ENCODE measurements around the gene PKIB.

Gene PKIB

GRCh38 chr6:122751326-122751725 lies 141.1 kb downstream of the PKIB start:
- peak in 1 of 6 experiments; percentile 6 for DNase-seq

DNA sequence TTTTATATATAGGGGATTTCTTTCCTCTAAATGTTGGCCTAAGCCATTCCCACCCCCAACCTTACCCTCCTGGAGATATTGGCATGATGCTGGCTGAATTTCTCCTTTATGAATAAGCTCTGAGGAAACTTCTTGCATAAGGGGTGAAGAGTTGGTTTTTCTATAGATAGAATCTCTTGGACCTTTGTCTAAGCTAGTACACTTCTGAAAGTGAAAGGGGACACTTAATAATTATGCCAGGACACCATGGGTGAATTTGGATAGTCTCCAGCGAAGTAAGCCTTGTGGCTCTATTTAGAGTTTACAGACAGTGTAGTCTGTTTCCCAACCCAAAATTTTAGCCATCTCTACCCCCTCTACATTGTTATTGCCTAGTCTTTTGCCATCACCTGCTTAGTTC lies 142.3 kb downstream of the PKIB start:
- DNase-seq = no peak

- DNase-seq = no peak
Measured at GRCh38 chr6:122753000-122753687, 142.9 kb downstream of the PKIB start.

DNA sequence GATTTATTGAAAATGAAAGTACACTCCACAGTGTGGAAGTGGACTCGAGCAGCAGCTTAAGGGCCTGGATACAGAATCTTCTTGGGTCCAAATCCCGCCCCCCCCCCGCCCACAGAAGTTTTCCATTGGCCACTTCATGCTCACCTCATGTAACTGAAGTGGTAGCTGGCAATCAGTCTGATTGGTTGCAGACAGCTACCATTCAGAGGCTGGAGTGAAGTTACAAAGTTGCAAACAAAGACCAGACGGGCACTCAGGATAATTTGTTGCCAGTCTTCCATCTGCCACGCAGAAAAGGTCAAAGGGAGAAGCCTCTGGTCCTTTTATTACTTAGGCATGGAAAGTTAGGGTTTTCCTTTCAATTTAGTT lies 143.5 kb downstream of the PKIB start:
- DNase-seq = no peak

DNA sequence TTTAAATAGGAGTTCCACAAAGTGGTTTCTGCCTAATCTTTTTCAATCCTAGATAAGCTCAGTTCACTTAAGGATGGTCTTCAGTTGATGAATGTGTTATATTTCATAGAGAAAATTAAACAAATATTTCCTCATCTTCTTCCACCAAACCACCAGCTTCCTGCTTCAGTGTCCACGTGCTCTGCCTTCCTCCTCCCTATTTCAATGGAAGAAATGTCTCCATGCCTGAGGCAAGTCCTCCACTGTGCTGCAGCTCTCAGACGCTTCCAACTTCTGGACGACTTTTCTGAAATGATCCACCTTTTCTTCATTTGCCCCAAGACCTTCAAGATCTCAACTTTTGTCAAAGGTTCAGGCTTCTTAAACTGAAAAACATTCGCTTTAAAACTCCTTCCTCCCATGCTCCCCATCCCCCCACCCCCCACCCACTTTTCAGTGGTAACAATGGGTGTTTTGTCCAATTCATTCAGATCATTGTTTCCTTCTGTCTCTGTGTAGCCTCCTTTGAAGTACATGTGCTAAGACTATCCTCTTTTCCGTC lies 144.1 kb downstream of the PKIB start:
- no peak for DNase-seq

- DNase-seq = no peak
Measured at GRCh38 chr6:122755901-122756300, 145.7 kb downstream of the PKIB start.

GRCh38 chr6:122758927-122759334 lies 148.7 kb downstream of the PKIB start:
- DNase-seq = no peak

DNA sequence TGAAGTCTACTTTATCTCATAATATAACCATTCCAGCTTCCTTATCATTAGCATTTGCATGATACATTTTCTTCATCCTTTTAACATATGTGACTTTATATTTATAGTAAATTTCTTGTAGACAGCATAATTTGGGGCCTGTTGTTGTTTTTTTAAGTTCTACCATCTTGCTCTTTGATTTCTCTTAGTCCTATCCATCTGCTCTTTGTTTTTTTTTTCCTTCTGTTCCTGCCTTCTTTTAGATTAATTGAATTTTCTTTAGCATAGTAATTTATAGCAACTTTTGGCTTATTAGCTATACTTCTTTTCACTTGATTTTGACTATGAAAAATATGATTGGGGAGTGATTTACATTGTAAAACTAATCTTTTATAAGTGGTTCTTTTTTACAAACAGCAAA lies 150.1 kb downstream of the PKIB start:
- DNase-seq = no peak

GRCh38 chr6:122766256-122766655 lies 156.1 kb downstream of the PKIB start:
- no peak for DNase-seq

DNA sequence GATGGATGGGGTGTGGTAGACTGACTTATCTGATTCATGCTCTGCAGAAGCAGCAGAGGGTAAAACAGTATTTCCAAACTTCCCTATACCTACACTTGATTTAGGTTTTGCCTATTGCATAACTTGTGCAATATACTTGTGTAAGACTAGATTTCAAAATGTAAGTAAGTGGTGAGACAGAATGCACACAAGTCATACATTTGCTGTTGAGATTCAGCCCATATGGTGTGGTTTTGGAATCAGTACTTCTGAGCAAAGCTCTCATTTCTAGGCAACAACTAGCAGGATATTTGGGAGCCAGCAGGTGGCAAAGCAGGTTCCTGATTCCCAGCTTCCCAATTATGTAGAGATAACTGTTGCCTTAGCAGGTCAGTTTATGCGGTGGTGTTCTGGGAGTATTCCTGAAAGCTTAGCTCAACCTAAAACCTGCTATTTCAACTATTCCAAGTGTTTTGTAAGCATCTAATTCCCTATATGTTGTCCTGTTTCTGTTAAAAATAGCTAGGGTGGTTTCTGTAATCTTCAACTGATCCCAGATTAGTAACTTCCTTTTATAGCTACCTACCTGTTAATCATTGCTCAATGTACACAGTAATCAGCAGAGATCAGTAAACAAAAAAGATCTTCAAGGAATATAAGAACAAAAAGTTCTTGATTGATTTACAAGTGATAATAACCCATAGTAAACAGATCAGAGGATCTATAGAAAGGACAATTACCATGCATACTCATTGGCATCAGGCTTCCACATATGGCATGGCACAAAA lies 160.8 kb downstream of the PKIB start:
- DNase-seq = no peak

GRCh38 chr6:122772724-122773415 lies 162.7 kb downstream of the PKIB start:
- DNase-seq = no peak

All from stimulated activated naive CD4-positive, alpha-beta T cell (primary cell).